Adrenal gland (tissue), 5 donors: Measurements from ENCODE around the gene CEP41.

Source experiments
- CTCF ChIP-seq, 6 experiments: fragments of 450-650 bp in 4 of 6; fragments of 200-600 bp in 2 of 6; sonication (generic) in 1 of 6; IDR thresholded peaks; 1 replicate in 5 of 6; 2 replicates in 1 of 6; pipeline versions ENCODE4 v1.5.1 to v1.8.0; 2016 to 2021; ENCODE audit warnings: antibody characterized with exemption in 6 of 6, mild to moderate bottlenecking in 2 of 6, moderate library complexity in 1 of 6
- POLR2A ChIP-seq, 2 donors: fragments of 450-650 bp; IDR thresholded peaks; one replicate each; pipeline ENCODE4 v1.6.1; 2017; ENCODE audit warnings: antibody characterized with exemption in 2 of 2, mild to moderate bottlenecking in 2 of 2, moderate library complexity in 1 of 2
- donor health status: DM: no; HTN: no; CAD: no.

GRCh38 chr7:130475776-130476175, 35.0 kb upstream of the CEP41 start:
- TF ChIP-seq CTCF (IDR thresholded peaks at IDR 0.05) (no peak), POLR2A (IDR thresholded peaks at IDR 0.05) (no peak)
